OCI-M2 (cell line): ENCODE results near the gene IRS4.

Source experiments
- DNase-seq: peaks from one replicate; lab custom pipeline; 2025; ENCODE audit not compliant: unreplicated experiment; lab: John Stamatoyannopoulos, UW

The IRS4 gene

GRCh38 chrX:108736509-108737479, at the start of gene IRS4:
Gene IRS4, minus strand, starts transcription at chrX:108736563.
- no peak for DNase-seq

GRCh38 chrX:108772549-108772948, 36.2 kb upstream of the IRS4 start:
- DNase-seq: no peak

- DNase-seq: no peak
Observed at GRCh38 chrX:108763559-108763958, 27.2 kb upstream of the IRS4 start.

GRCh38 chrX:108740299-108740774, 4.0 kb upstream of the IRS4 start:
- no peak for DNase-seq

GRCh38 chrX:108737754-108738153, 1.4 kb upstream of the IRS4 start:
- no peak for DNase-seq

- no peak for DNase-seq
Observed at GRCh38 chrX:108735679-108736508, 469 bp downstream of the IRS4 start.

- no peak for DNase-seq
Observed at GRCh38 chrX:108735091-108735678, 1.2 kb downstream of the IRS4 start.

GRCh38 chrX:108734426-108734825, 1.9 kb downstream of the IRS4 start:
- DNase-seq: no peak

- no peak for DNase-seq
Observed at GRCh38 chrX:108732630-108733321, 3.6 kb downstream of the IRS4 start.

- DNase-seq: no peak
Observed at GRCh38 chrX:108731153-108731552, 5.2 kb downstream of the IRS4 start.

GRCh38 chrX:108726748-108727147, 9.6 kb downstream of the IRS4 start:
- DNase-seq: no peak

- DNase-seq: no peak
Observed at GRCh38 chrX:108722561-108722960, 13.8 kb downstream of the IRS4 start.

GRCh38 chrX:108712886-108713285, 23.5 kb downstream of the IRS4 start:
- no peak for DNase-seq

- no peak for DNase-seq
Observed at GRCh38 chrX:108704839-108705238, 31.5 kb downstream of the IRS4 start.

GRCh38 chrX:108702530-108702929, 33.8 kb downstream of the IRS4 start:
- DNase-seq: no peak

- DNase-seq: no peak
Observed at GRCh38 chrX:108701633-108702032, 34.7 kb downstream of the IRS4 start.

GRCh38 chrX:108699368-108699767, 37.0 kb downstream of the IRS4 start:
- DNase-seq: no peak

GRCh38 chrX:108696690-108697089, 39.7 kb downstream of the IRS4 start:
- DNase-seq: no peak
